Gastroesophageal sphincter (tissue), 3 donors: ENCODE measurements around the gene PTF1A.

ENCODE experiments used
- EP300 ChIP-seq: sonication (generic); formaldehyde crosslinking; IDR thresholded peaks from one replicate; pipeline ENCODE4 v1.6.1; 2017; ENCODE audit warnings: antibody characterized with exemption, mild to moderate bottlenecking
- POLR2A ChIP-seq, 2 donors: fragments of 450-650 bp; IDR thresholded peaks; one replicate each; pipeline ENCODE4 v1.6.1; 2017; ENCODE audit warnings: antibody characterized with exemption in 2 of 2, mild to moderate bottlenecking in 2 of 2, moderate library complexity in 1 of 2
- POLR2AphosphoS5 ChIP-seq: sonication (generic); formaldehyde crosslinking; IDR thresholded peaks from one replicate; pipeline ENCODE4 v1.6.1; 2017; ENCODE audit warnings: antibody characterized with exemption
- TF ChIP-seq, protein P1 (sequence below), 4 experiments: fragments of 200-600 bp in 2 of 4; fragments of 450-650 bp in 2 of 4; sonication (generic) in 1 of 4; IDR thresholded peaks; one replicate each; pipeline ENCODE4 v1.5.1; 2017 to 2019; ENCODE audit warnings: antibody characterized with exemption in 4 of 4, mild to moderate bottlenecking in 2 of 4, moderate library complexity in 2 of 4

DNA sequence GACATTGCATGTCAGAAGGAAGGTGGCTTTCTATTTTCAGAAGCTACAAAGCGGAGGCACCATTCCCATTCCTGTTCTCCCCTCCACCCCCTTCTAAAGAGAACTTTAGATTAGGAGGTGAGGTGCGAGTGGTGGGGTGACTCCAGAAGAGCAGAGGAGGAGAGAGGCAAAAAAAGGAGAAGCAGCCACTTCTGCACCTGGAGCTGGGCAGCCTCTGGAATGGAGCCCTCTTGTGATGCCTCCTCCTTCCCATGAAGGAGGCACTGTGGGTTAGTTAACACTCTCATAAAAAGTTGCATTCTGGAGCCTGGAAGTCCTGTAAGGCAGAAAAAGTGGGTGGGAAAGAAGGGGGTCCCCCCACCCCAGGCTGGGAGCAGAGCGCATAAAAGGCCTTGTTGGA lies 4.8 kb downstream of the PTF1A start:
- no peak for TF ChIP-seq POLR2AphosphoS5
- TF ChIP-seq, protein P1, sequence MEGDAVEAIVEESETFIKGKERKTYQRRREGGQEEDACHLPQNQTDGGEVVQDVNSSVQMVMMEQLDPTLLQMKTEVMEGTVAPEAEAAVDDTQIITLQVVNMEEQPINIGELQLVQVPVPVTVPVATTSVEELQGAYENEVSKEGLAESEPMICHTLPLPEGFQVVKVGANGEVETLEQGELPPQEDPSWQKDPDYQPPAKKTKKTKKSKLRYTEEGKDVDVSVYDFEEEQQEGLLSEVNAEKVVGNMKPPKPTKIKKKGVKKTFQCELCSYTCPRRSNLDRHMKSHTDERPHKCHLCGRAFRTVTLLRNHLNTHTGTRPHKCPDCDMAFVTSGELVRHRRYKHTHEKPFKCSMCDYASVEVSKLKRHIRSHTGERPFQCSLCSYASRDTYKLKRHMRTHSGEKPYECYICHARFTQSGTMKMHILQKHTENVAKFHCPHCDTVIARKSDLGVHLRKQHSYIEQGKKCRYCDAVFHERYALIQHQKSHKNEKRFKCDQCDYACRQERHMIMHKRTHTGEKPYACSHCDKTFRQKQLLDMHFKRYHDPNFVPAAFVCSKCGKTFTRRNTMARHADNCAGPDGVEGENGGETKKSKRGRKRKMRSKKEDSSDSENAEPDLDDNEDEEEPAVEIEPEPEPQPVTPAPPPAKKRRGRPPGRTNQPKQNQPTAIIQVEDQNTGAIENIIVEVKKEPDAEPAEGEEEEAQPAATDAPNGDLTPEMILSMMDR (IDR thresholded peaks at IDR 0.05): no peak
- TF ChIP-seq POLR2A (IDR thresholded peaks at IDR 0.05): no peak
- TF ChIP-seq EP300: no peak
